WI38 (cell line): ENCODE results near the gene OGG1.

ENCODE experiments used
- H3K4me3 ChIP-seq: 2 replicates; pipeline ENCODE4 v1.5.1; 2011; ENCODE audit warnings: low read depth, mild to moderate bottlenecking, control low read depth, low read length
- TF ChIP-seq, protein P1 (sequence below): IDR thresholded peaks from 2 replicates; pipeline ENCODE4 v1.5.1; 2012; ENCODE audit warnings: low read depth, mild to moderate bottlenecking, control low read depth, low read length

Gene OGG1

DNA sequence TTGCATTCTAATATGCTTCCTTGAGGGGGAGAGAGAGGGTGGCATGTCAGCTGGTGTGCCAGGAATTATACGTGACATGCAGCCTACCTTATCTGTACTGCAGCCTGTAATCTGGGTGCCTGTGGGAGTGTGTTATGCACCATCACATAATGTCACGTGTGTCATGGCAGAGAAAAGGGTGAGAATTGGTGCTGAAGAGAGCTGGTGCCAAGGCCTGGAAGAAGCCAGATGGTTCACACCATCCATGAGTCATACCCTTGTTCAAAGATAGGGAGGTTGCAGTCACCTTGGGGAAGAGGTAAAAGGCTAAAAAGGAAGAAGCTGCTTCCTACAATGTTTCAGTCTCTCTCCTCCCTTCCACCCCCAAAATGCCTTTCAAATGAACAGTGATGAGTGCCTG is 12.9 kb upstream of the OGG1 start:
- no peak overlapping the region for H3K4me3 ChIP-seq
- TF ChIP-seq, protein P1, sequence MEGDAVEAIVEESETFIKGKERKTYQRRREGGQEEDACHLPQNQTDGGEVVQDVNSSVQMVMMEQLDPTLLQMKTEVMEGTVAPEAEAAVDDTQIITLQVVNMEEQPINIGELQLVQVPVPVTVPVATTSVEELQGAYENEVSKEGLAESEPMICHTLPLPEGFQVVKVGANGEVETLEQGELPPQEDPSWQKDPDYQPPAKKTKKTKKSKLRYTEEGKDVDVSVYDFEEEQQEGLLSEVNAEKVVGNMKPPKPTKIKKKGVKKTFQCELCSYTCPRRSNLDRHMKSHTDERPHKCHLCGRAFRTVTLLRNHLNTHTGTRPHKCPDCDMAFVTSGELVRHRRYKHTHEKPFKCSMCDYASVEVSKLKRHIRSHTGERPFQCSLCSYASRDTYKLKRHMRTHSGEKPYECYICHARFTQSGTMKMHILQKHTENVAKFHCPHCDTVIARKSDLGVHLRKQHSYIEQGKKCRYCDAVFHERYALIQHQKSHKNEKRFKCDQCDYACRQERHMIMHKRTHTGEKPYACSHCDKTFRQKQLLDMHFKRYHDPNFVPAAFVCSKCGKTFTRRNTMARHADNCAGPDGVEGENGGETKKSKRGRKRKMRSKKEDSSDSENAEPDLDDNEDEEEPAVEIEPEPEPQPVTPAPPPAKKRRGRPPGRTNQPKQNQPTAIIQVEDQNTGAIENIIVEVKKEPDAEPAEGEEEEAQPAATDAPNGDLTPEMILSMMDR, result no peak

DNA sequence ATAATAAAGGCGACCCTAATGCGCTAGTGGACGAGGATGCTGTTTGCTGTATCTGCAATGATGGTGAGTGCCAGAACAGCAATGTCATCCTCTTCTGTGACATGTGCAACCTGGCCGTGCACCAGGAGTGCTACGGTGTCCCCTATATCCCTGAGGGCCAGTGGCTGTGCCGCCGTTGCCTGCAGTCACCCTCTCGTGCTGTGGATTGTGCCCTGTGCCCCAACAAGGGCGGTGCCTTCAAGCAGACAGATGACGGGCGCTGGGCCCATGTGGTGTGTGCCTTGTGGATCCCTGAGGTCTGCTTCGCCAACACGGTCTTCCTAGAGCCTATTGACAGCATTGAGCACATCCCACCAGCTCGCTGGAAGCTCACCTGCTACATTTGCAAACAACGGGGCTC is 10.6 kb upstream of the OGG1 start:
- no peak overlapping the region for H3K4me3 ChIP-seq
- TF ChIP-seq, protein P1, result no peak

GRCh38 chr3:9742560-9742959 is 7.2 kb upstream of the OGG1 start:
- TF ChIP-seq, protein P1, result no peak
- no peak overlapping the region for H3K4me3 ChIP-seq

- TF ChIP-seq, protein P1, result no peak
- H3K4me3 ChIP-seq, result no peak overlapping the region
Observed at GRCh38 chr3:9743548-9743947, 6.2 kb upstream of the OGG1 start.

- TF ChIP-seq, protein P1, result no peak
- no peak overlapping the region for H3K4me3 ChIP-seq
Observed at GRCh38 chr3:9744162-9744561, 5.6 kb upstream of the OGG1 start.

- H3K4me3 ChIP-seq, result no peak overlapping the region
- TF ChIP-seq, protein P1, result no peak
Observed at GRCh38 chr3:9745521-9745920, 4.2 kb upstream of the OGG1 start.

DNA sequence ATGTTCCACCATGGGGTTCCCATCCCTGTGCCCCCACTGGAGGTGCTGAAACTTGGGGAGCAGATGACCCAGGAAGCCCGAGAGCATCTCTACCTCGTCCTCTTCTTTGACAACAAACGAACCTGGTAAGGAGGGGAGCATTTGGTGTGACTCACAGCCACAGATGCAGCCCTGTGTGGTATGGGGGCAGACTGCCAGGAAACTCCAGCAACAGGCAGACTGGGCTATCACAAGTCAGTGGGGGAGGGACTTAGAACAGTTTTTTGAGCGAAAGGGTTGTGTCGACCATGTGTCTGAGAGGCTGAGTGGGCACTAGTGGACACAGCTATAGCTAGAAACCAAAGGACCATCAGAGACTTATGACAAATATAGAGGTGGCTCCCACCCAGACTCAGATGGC is 3.4 kb upstream of the OGG1 start:
- TF ChIP-seq, protein P1, result no peak
- no peak overlapping the region for H3K4me3 ChIP-seq
